ENCODE measurements around the gene DTX3. TPM values are rescaled to one million over a fixed set of nuclear protein-coding genes. Genes with fewer than 3 reads are reported as not detected.

The DTX3 gene
- total and polyA plus RNA-seq, 12 donors = 20.4 to 136 (median 47.6) TPM

- H3K9me3 ChIP-seq (replicated peaks in 1 of 3) = no peaks in the 10 kb centered on the region
- no peaks in the 10 kb centered on the region for H3K36me3 ChIP-seq (replicated peaks in 1 of 2)
- intact Hi-C loops (cut with DNase I) = loop anchor here in 1 of 2 donors (2.0 kb wide), 1 partner anchor 41 kb away; no protein-coding TSS in a partner anchor
- TF ChIP-seq POLR2A (IDR thresholded peaks at IDR 0.05) (no peak), CTCF (IDR thresholded peaks at IDR 0.05) (no peak)
- peak in 1 of 7 donors; percentile 9 for DNase-seq
- no peak overlapping the region for H3K27ac ChIP-seq
- no peak overlapping the region for H3K4me3 ChIP-seq
- H3K4me1 ChIP-seq (replicated peaks in 1 of 2) = peaks cover 6 to 22% of the 10 kb centered on the region in 2 donors
- 51 to 70% (median 62%) methylated on average over 5 of the region's 5 CpGs for WGBS, 4 donors
- H3K27me3 ChIP-seq = peaks cover 66% of the 10 kb centered on the region
These were observed 19.3 kb downstream of the DTX3 start for GRCh38 chr12:57623811-57624390.

GRCh38 chr12:57624441-57625220 is 20.0 kb downstream of the DTX3 start:
- WGBS, 4 donors = 73 to 83% (median 81%) methylated on average over 8 of the region's 8 CpGs
- TF ChIP-seq POLR2A (IDR thresholded peaks at IDR 0.05) = no peak
- TF ChIP-seq CTCF (IDR thresholded peaks at IDR 0.05) = no peak
- H3K36me3 ChIP-seq (replicated peaks in 1 of 2) = no peaks in the 10 kb centered on the region
- H3K27ac ChIP-seq = no peak overlapping the region
- peaks cover 63% of the 10 kb centered on the region for H3K27me3 ChIP-seq
- DNase-seq = peak in 1 of 7 donors; percentile 7
- H3K4me3 ChIP-seq = no peak overlapping the region
- H3K4me1 ChIP-seq (replicated peaks in 1 of 2) = peaks cover 6 to 22% of the 10 kb centered on the region in 2 donors
- intact Hi-C loops (cut with DNase I) = no loop called here
- H3K9me3 ChIP-seq (replicated peaks in 1 of 3) = no peaks in the 10 kb centered on the region

- H3K4me3 ChIP-seq = no peak overlapping the region
- no peak for DNase-seq
- WGBS, 4 donors = 70 to 77% (median 72%) methylated on average over 12 of the region's 12 CpGs
- no peaks in the 10 kb centered on the region for H3K9me3 ChIP-seq (replicated peaks in 1 of 3)
- H3K36me3 ChIP-seq (replicated peaks in 1 of 2) = no peaks in the 10 kb centered on the region
- H3K27ac ChIP-seq = no peak overlapping the region
- H3K4me1 ChIP-seq (replicated peaks in 1 of 2) = peaks cover 6 to 22% of the 10 kb centered on the region in 2 donors
- H3K27me3 ChIP-seq = peaks cover 55% of the 10 kb centered on the region
- intact Hi-C loops (cut with DNase I) = no loop called here
- TF ChIP-seq POLR2A (IDR thresholded peaks at IDR 0.05) (no peak), CTCF (IDR thresholded peaks at IDR 0.05) (no peak)
These were observed 20.8 kb downstream of the DTX3 start for GRCh38 chr12:57625261-57626032.

All from adrenal gland (tissue), 12 donors.